OCI-LY1 (cell line): ENCODE data around the gene SLC25A21.

Experiments used
- EZH2 ChIP-seq: fragments of 200-600 bp; sonication (generic), shearing (Covaris generic); IDR thresholded peaks from 2 replicates; pipeline ENCODE4 v1.8.0; 2017; ENCODE audit warnings: borderline replicate concordance, mixed run types, mild to moderate bottlenecking, antibody characterized with exemption, low read length, moderate library complexity, mixed read lengths
- TF ChIP-seq, protein P1 (sequence below): fragments of 200-600 bp; sonication (generic), shearing (Covaris generic); IDR thresholded peaks from 2 replicates; pipeline ENCODE4 v1.5.1; 2017; ENCODE audit warnings: mild to moderate bottlenecking, antibody characterized with exemption, low read length, moderate library complexity, mixed read lengths

DNA sequence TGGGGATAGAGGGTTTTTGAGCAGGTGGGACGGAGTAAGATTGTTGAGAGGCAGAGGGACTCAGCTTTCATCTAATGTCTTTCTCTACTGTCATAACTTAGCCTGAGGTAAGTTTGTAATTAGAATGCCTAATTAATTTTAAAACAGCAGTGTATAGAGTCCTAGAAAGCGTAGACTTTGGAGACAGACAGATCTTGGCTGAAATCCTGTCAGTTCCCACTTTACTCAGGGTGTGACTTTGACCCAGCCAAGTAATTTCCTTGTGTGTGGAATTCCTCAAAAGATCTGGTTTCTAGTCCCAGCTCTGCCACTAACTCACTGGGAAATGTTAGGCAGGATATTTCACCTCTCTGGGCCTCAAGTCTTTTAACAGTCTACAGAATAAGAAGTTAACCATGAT, 74.3 kb downstream of the SLC25A21 start:
- TF ChIP-seq, protein P1, sequence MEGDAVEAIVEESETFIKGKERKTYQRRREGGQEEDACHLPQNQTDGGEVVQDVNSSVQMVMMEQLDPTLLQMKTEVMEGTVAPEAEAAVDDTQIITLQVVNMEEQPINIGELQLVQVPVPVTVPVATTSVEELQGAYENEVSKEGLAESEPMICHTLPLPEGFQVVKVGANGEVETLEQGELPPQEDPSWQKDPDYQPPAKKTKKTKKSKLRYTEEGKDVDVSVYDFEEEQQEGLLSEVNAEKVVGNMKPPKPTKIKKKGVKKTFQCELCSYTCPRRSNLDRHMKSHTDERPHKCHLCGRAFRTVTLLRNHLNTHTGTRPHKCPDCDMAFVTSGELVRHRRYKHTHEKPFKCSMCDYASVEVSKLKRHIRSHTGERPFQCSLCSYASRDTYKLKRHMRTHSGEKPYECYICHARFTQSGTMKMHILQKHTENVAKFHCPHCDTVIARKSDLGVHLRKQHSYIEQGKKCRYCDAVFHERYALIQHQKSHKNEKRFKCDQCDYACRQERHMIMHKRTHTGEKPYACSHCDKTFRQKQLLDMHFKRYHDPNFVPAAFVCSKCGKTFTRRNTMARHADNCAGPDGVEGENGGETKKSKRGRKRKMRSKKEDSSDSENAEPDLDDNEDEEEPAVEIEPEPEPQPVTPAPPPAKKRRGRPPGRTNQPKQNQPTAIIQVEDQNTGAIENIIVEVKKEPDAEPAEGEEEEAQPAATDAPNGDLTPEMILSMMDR, result no peak
- no peak for TF ChIP-seq EZH2
